Measurements from ENCODE around the gene PRELP. TPM values are rescaled to one million over a fixed set of nuclear protein-coding genes. Genes with fewer than 3 reads are reported as not detected.

Gene PRELP
- total RNA-seq, 1 experiment from 2014 or later = not detected

- no peak overlapping the region for H2AFZ ChIP-seq (ENCODE audit: low read length)
- peaks cover 36% of the 10 kb centered on the region for H3K4me1 ChIP-seq (ENCODE audit: low read length)
- no peak overlapping the region for H3K4me3 ChIP-seq (ENCODE audit: low read length)
- no peaks in the 10 kb centered on the region for H3K27me3 ChIP-seq (ENCODE audit: low read length)
- H3K4me2 ChIP-seq (ENCODE audit: low read depth, low read length, poor library complexity, severe bottlenecking) = no peak overlapping the region
- H3K9ac ChIP-seq (ENCODE audit: low read length) = no peak overlapping the region
- no peaks in the 10 kb centered on the region for H4K20me1 ChIP-seq (ENCODE audit: insufficient read depth, low read depth, low read length)
- no peaks in the 10 kb centered on the region for H3K79me2 ChIP-seq (ENCODE audit: low read length)
- H3K36me3 ChIP-seq (ENCODE audit: insufficient read depth, low read length) = no peaks in the 10 kb centered on the region
- H3K27ac ChIP-seq (ENCODE audit: low read length) = no peak overlapping the region
- DNase-seq = no peak
- H3K9me2 ChIP-seq (replicated peaks; ENCODE audit: insufficient read depth, low read length) = no peaks in the 10 kb centered on the region
- no peaks in the 10 kb centered on the region for H3K9me3 ChIP-seq (ENCODE audit: low read length)
These were observed 19.0 kb upstream of the PRELP start for GRCh38 chr1:203456577-203456976.

GRCh38 chr1:203458078-203458477, 17.5 kb upstream of the PRELP start:
- Histone ChIP-seq H3K9ac (ENCODE audit: low read length) (no peak overlapping the region), H3K4me2 (ENCODE audit: low read depth, low read length, poor library complexity, severe bottlenecking) (no peak overlapping the region), H3K9me3 (ENCODE audit: low read length) (no peaks in the 10 kb centered on the region), H4K20me1 (ENCODE audit: insufficient read depth, low read depth, low read length) (no peaks in the 10 kb centered on the region), H3K27me3 (ENCODE audit: low read length) (no peaks in the 10 kb centered on the region), H3K9me2 (replicated peaks; ENCODE audit: insufficient read depth, low read length) (no peaks in the 10 kb centered on the region), H3K27ac (ENCODE audit: low read length) (no peak overlapping the region), H3K4me3 (ENCODE audit: low read length) (no peak overlapping the region), H3K36me3 (ENCODE audit: insufficient read depth, low read length) (no peaks in the 10 kb centered on the region), H2AFZ (ENCODE audit: low read length) (no peak overlapping the region), H3K79me2 (ENCODE audit: low read length) (no peaks in the 10 kb centered on the region), H3K4me1 (ENCODE audit: low read length) (peaks cover 21% of the 10 kb centered on the region)
- no peak for DNase-seq

GRCh38 chr1:203459671-203460201, 15.9 kb upstream of the PRELP start:
- H3K4me2 ChIP-seq (ENCODE audit: low read depth, low read length, poor library complexity, severe bottlenecking) = peak overlapping the region; percentile 38
- no peak overlapping the region for H2AFZ ChIP-seq (ENCODE audit: low read length)
- H4K20me1 ChIP-seq (ENCODE audit: insufficient read depth, low read depth, low read length) = no peaks in the 10 kb centered on the region
- H3K27ac ChIP-seq (ENCODE audit: low read length) = no peak overlapping the region
- H3K4me1 ChIP-seq (ENCODE audit: low read length) = peaks cover 11% of the 10 kb centered on the region
- no peak for DNase-seq
- H3K9ac ChIP-seq (ENCODE audit: low read length) = no peak overlapping the region
- H3K79me2 ChIP-seq (ENCODE audit: low read length) = no peaks in the 10 kb centered on the region
- no peaks in the 10 kb centered on the region for H3K36me3 ChIP-seq (ENCODE audit: insufficient read depth, low read length)
- no peaks in the 10 kb centered on the region for H3K27me3 ChIP-seq (ENCODE audit: low read length)
- no peak overlapping the region for H3K4me3 ChIP-seq (ENCODE audit: low read length)
- no peaks in the 10 kb centered on the region for H3K9me3 ChIP-seq (ENCODE audit: low read length)
- H3K9me2 ChIP-seq (replicated peaks; ENCODE audit: insufficient read depth, low read length) = no peaks in the 10 kb centered on the region

GRCh38 chr1:203461717-203462116, 13.9 kb upstream of the PRELP start:
- Histone ChIP-seq H3K27ac (ENCODE audit: low read length) (no peak overlapping the region), H3K9ac (ENCODE audit: low read length) (no peak overlapping the region), H3K36me3 (ENCODE audit: insufficient read depth, low read length) (no peaks in the 10 kb centered on the region), H3K27me3 (ENCODE audit: low read length) (no peaks in the 10 kb centered on the region), H3K9me2 (replicated peaks; ENCODE audit: insufficient read depth, low read length) (no peaks in the 10 kb centered on the region), H3K79me2 (ENCODE audit: low read length) (no peaks in the 10 kb centered on the region), H3K4me1 (ENCODE audit: low read length) (peaks cover 19% of the 10 kb centered on the region), H3K9me3 (ENCODE audit: low read length) (no peaks in the 10 kb centered on the region), H3K4me2 (ENCODE audit: low read depth, low read length, poor library complexity, severe bottlenecking) (no peak overlapping the region), H3K4me3 (ENCODE audit: low read length) (no peak overlapping the region), H4K20me1 (ENCODE audit: insufficient read depth, low read depth, low read length) (no peaks in the 10 kb centered on the region), H2AFZ (ENCODE audit: low read length) (no peak overlapping the region)
- DNase-seq = no peak

GRCh38 chr1:203462143-203462542, 13.5 kb upstream of the PRELP start:
- DNase-seq = no peak
- Histone ChIP-seq H3K9me2 (replicated peaks; ENCODE audit: insufficient read depth, low read length) (no peaks in the 10 kb centered on the region), H4K20me1 (ENCODE audit: insufficient read depth, low read depth, low read length) (no peaks in the 10 kb centered on the region), H3K27ac (ENCODE audit: low read length) (no peak overlapping the region), H3K27me3 (ENCODE audit: low read length) (no peaks in the 10 kb centered on the region), H3K4me1 (ENCODE audit: low read length) (peaks cover 23% of the 10 kb centered on the region), H3K9me3 (ENCODE audit: low read length) (no peaks in the 10 kb centered on the region), H3K79me2 (ENCODE audit: low read length) (no peaks in the 10 kb centered on the region), H2AFZ (ENCODE audit: low read length) (no peak overlapping the region), H3K36me3 (ENCODE audit: insufficient read depth, low read length) (no peaks in the 10 kb centered on the region), H3K9ac (ENCODE audit: low read length) (no peak overlapping the region), H3K4me2 (ENCODE audit: low read depth, low read length, poor library complexity, severe bottlenecking) (no peak overlapping the region), H3K4me3 (ENCODE audit: low read length) (no peak overlapping the region)

GRCh38 chr1:203462878-203463277, 12.7 kb upstream of the PRELP start:
- no peaks in the 10 kb centered on the region for H3K79me2 ChIP-seq (ENCODE audit: low read length)
- H3K27ac ChIP-seq (ENCODE audit: low read length) = no peak overlapping the region
- H3K36me3 ChIP-seq (ENCODE audit: insufficient read depth, low read length) = no peaks in the 10 kb centered on the region
- no peaks in the 10 kb centered on the region for H3K27me3 ChIP-seq (ENCODE audit: low read length)
- no peak overlapping the region for H3K4me3 ChIP-seq (ENCODE audit: low read length)
- no peak for DNase-seq
- H3K9ac ChIP-seq (ENCODE audit: low read length) = no peak overlapping the region
- no peaks in the 10 kb centered on the region for H3K9me2 ChIP-seq (replicated peaks; ENCODE audit: insufficient read depth, low read length)
- no peaks in the 10 kb centered on the region for H4K20me1 ChIP-seq (ENCODE audit: insufficient read depth, low read depth, low read length)
- H3K4me2 ChIP-seq (ENCODE audit: low read depth, low read length, poor library complexity, severe bottlenecking) = no peak overlapping the region
- H3K9me3 ChIP-seq (ENCODE audit: low read length) = no peaks in the 10 kb centered on the region
- no peak overlapping the region for H2AFZ ChIP-seq (ENCODE audit: low read length)
- H3K4me1 ChIP-seq (ENCODE audit: low read length) = peaks cover 29% of the 10 kb centered on the region

- H3K4me1 ChIP-seq (ENCODE audit: low read length) = peaks cover 29% of the 10 kb centered on the region
- no peak overlapping the region for H3K27ac ChIP-seq (ENCODE audit: low read length)
- DNase-seq = no peak
- H3K9ac ChIP-seq (ENCODE audit: low read length) = no peak overlapping the region
- no peaks in the 10 kb centered on the region for H3K9me3 ChIP-seq (ENCODE audit: low read length)
- no peak overlapping the region for H2AFZ ChIP-seq (ENCODE audit: low read length)
- no peaks in the 10 kb centered on the region for H3K36me3 ChIP-seq (ENCODE audit: insufficient read depth, low read length)
- H3K4me2 ChIP-seq (ENCODE audit: low read depth, low read length, poor library complexity, severe bottlenecking) = no peak overlapping the region
- no peak overlapping the region for H3K4me3 ChIP-seq (ENCODE audit: low read length)
- H3K27me3 ChIP-seq (ENCODE audit: low read length) = no peaks in the 10 kb centered on the region
- H4K20me1 ChIP-seq (ENCODE audit: insufficient read depth, low read depth, low read length) = no peaks in the 10 kb centered on the region
- no peaks in the 10 kb centered on the region for H3K79me2 ChIP-seq (ENCODE audit: low read length)
- H3K9me2 ChIP-seq (replicated peaks; ENCODE audit: insufficient read depth, low read length) = no peaks in the 10 kb centered on the region
These were observed 12.0 kb upstream of the PRELP start for GRCh38 chr1:203463469-203464062.

GRCh38 chr1:203464226-203464625, 11.4 kb upstream of the PRELP start:
- Histone ChIP-seq H3K36me3 (ENCODE audit: insufficient read depth, low read length) (no peaks in the 10 kb centered on the region), H3K9me3 (ENCODE audit: low read length) (no peaks in the 10 kb centered on the region), H3K27ac (ENCODE audit: low read length) (no peak overlapping the region), H2AFZ (ENCODE audit: low read length) (no peak overlapping the region), H4K20me1 (ENCODE audit: insufficient read depth, low read depth, low read length) (no peaks in the 10 kb centered on the region), H3K27me3 (ENCODE audit: low read length) (no peaks in the 10 kb centered on the region), H3K4me2 (ENCODE audit: low read depth, low read length, poor library complexity, severe bottlenecking) (no peak overlapping the region), H3K79me2 (ENCODE audit: low read length) (no peaks in the 10 kb centered on the region), H3K4me1 (ENCODE audit: low read length) (peaks cover 27% of the 10 kb centered on the region), H3K4me3 (ENCODE audit: low read length) (no peak overlapping the region), H3K9ac (ENCODE audit: low read length) (no peak overlapping the region), H3K9me2 (replicated peaks; ENCODE audit: insufficient read depth, low read length) (no peaks in the 10 kb centered on the region)
- DNase-seq = no peak

All from Karpas-422 (cell line).